ENCODE measurements around the gene RAB1A. TPM values are rescaled to one million over a fixed set of nuclear protein-coding genes. Genes with fewer than 3 reads are reported as not detected.
A peak's percentile ranks its signal among the peaks of the same experiment; 100 is the strongest.

RAB1A gene
- total and polyA plus RNA-seq, 2 of the 13 experiments (the other 11 are each of a cell fraction or from before 2014, with no cell fraction given) = 206 to 226 TPM

DNA sequence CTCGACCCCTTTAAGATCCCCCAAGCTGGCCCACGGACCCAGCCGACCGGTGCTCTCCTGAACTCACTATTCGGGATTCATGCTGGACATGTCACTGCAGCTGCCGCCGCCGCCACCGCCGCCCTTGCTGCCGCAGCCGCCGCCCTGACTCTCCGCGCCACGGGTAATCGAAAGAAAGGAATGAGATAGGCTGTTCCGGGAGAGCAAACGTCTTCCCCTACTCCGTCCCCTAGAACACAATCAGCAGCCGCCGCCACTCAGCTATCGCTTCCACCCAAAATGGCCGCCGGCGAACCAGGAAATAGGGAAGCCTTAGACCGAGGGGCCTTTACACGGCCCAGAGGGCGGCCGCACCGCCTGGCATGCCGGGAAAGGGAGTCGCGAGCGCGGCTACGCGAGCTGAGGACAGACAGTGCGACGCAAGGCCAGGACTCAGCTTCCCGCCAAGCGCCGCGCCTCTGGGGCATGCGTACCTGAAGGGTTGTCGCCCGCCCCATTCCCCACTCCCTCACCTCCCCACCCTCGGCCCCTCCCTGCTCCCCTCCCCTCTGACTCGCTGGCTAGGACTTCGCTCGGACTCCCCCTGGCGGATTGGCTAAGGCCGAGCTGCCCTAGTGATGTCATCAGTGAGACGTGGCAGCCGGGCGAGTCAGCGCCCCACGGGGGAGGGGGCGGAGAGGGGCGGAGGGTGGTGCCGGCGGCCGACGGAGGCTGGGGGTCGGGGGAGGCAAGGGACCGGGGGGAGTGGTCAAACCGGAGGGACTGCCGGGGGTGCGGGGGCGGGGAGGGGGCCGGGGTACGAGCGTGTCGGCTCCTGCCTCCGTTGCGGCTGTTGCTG lies at the start of gene RAB1A (continued):
- TF ChIP-seq, protein P1, sequence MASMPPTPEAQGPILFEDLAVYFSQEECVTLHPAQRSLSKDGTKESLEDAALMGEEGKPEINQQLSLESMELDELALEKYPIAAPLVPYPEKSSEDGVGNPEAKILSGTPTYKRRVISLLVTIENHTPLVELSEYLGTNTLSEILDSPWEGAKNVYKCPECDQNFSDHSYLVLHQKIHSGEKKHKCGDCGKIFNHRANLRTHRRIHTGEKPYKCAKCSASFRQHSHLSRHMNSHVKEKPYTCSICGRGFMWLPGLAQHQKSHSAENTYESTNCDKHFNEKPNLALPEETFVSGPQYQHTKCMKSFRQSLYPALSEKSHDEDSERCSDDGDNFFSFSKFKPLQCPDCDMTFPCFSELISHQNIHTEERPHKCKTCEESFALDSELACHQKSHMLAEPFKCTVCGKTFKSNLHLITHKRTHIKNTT (CRISPR knock-in tag; IDR thresholded peaks at IDR 0.05) = no peak
- TF ChIP-seq, protein P2, sequence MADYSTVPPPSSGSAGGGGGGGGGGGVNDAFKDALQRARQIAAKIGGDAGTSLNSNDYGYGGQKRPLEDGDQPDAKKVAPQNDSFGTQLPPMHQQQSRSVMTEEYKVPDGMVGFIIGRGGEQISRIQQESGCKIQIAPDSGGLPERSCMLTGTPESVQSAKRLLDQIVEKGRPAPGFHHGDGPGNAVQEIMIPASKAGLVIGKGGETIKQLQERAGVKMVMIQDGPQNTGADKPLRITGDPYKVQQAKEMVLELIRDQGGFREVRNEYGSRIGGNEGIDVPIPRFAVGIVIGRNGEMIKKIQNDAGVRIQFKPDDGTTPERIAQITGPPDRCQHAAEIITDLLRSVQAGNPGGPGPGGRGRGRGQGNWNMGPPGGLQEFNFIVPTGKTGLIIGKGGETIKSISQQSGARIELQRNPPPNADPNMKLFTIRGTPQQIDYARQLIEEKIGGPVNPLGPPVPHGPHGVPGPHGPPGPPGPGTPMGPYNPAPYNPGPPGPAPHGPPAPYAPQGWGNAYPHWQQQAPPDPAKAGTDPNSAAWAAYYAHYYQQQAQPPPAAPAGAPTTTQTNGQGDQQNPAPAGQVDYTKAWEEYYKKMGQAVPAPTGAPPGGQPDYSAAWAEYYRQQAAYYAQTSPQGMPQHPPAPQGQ (CRISPR knock-in tag; IDR thresholded peaks at IDR 0.05; ENCODE audit: borderline replicate concordance) = no peak; the same call in 1 of the 2 replicates
- 0 out of 2 replicates have a peak, but pooled peaks have one; percentile 19 for TF ChIP-seq ZNF703 (CRISPR knock-in tag; IDR thresholded peaks at IDR 0.05; ENCODE audit: borderline replicate concordance)
- TF ChIP-seq CCAR2 (optimal IDR thresholded peaks at IDR 0.05; ENCODE audit: low read depth, low read length) = no peak
- TF ChIP-seq ZNF34 (CRISPR knock-in tag; IDR thresholded peaks at IDR 0.05; ENCODE audit: borderline replicate concordance) = peak; percentile 28; the same call in 1 of the 2 replicates
- no peak for TF ChIP-seq SMAD9 (CRISPR knock-in tag; IDR thresholded peaks at IDR 0.05)
- no peak; the same call in 1 of the 2 replicates for TF ChIP-seq EHMT2 (IDR thresholded peaks at IDR 0.05; ENCODE audit: borderline replicate concordance, low read depth, low read length)
- TF ChIP-seq POGZ (CRISPR knock-in tag; IDR thresholded peaks at IDR 0.05) = peak; percentile 92
- TF ChIP-seq ZNF772 (CRISPR knock-in tag; IDR thresholded peaks at IDR 0.05) = no peak
- no peak for TF ChIP-seq ZNF546 (CRISPR knock-in tag; conservative IDR thresholded peaks at IDR 0.05)
- TF ChIP-seq, protein P3, sequence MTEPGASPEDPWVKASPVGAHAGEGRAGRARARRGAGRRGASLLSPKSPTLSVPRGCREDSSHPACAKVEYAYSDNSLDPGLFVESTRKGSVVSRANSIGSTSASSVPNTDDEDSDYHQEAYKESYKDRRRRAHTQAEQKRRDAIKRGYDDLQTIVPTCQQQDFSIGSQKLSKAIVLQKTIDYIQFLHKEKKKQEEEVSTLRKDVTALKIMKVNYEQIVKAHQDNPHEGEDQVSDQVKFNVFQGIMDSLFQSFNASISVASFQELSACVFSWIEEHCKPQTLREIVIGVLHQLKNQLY (CRISPR knock-in tag; IDR thresholded peaks at IDR 0.05) = no peak; the same call in 1 of the 2 replicates
- TF ChIP-seq ATF7-NPFF (CRISPR knock-in tag; IDR thresholded peaks at IDR 0.05; ENCODE audit: low read depth) = peak; percentile 29
- no peak for TF ChIP-seq CC2D1A (CRISPR knock-in tag; IDR thresholded peaks at IDR 0.05)
- peak; percentile 94 for TF ChIP-seq ZNF317 (CRISPR knock-in tag; IDR thresholded peaks at IDR 0.05)
- TF ChIP-seq ZNF510 (CRISPR knock-in tag; IDR thresholded peaks at IDR 0.05; ENCODE audit: low read depth) = 0 out of 2 replicates have a peak, but pooled peaks have one; percentile 45
- TF ChIP-seq, protein P4, sequence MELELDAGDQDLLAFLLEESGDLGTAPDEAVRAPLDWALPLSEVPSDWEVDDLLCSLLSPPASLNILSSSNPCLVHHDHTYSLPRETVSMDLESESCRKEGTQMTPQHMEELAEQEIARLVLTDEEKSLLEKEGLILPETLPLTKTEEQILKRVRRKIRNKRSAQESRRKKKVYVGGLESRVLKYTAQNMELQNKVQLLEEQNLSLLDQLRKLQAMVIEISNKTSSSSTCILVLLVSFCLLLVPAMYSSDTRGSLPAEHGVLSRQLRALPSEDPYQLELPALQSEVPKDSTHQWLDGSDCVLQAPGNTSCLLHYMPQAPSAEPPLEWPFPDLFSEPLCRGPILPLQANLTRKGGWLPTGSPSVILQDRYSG (CRISPR knock-in tag; IDR thresholded peaks at IDR 0.05) = no peak
- TF ChIP-seq ZNF619 (CRISPR knock-in tag; IDR thresholded peaks at IDR 0.05) = peak; percentile 53; the same call in 1 of the 2 replicates
- TF ChIP-seq, protein P5, sequence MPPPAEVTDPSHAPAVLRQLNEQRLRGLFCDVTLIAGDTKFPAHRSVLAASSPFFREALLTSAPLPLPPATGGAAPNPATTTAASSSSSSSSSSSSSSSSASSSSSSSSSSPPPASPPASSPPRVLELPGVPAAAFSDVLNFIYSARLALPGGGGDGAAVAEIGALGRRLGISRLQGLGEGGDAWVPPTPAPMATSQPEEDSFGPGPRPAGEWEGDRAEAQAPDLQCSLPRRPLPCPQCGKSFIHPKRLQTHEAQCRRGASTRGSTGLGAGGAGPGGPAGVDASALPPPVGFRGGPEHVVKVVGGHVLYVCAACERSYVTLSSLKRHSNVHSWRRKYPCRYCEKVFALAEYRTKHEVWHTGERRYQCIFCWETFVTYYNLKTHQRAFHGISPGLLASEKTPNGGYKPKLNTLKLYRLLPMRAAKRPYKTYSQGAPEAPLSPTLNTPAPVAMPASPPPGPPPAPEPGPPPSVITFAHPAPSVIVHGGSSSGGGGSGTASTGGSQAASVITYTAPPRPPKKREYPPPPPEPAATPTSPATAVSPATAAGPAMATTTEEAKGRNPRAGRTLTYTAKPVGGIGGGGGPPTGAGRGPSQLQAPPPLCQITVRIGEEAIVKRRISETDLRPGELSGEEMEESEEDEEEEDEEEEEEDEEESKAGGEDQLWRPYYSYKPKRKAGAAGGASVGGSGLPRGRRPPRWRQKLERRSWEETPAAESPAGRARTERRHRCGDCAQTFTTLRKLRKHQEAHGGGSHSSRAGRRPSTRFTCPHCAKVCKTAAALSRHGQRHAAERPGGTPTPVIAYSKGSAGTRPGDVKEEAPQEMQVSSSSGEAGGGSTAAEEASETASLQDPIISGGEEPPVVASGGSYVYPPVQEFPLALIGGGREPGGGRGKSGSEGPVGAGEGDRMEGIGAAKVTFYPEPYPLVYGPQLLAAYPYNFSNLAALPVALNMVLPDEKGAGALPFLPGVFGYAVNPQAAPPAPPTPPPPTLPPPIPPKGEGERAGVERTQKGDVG (CRISPR knock-in tag; IDR thresholded peaks at IDR 0.05; ENCODE audit: borderline replicate concordance) = no peak; the same call in 1 of the 2 replicates
- peak; percentile 65 for TF ChIP-seq HNRNPLL (IDR thresholded peaks at IDR 0.05; ENCODE audit: low read depth, low read length, poor library complexity, severe bottlenecking)
- no peak for TF ChIP-seq PPARG (CRISPR knock-in tag; conservative IDR thresholded peaks at IDR 0.05)
- TF ChIP-seq KAT2B (IDR thresholded peaks at IDR 0.05; ENCODE audit: borderline replicate concordance, low read depth, low read length) = no peak
